Dermis blood vessel endothelial cell (primary cell): ENCODE results near the gene RAB42. TPM values are rescaled to one million over a fixed set of nuclear protein-coding genes. Genes with fewer than 3 reads are reported as not detected.
"Not testable (repeated sequence)": the region's sequence is repeated elsewhere in the genome, so short reads cannot be mapped to it uniquely, and the experiment has no call there.

ENCODE experiments used
- DNase-seq: peaks from one replicate; pipeline ENCODE4 v3.0.0; 2010
- total RNA-seq: library from RNA; depleted of rRNA; stranded (reverse); fragments of >200 nt; gene quantifications from 2 replicates; pipeline ENCODE4 v1.2.3, GENCODE V29; 2014

RAB42 gene
- total RNA-seq, 1 donor from 2014 or later, result 8.8 TPM

DNA sequence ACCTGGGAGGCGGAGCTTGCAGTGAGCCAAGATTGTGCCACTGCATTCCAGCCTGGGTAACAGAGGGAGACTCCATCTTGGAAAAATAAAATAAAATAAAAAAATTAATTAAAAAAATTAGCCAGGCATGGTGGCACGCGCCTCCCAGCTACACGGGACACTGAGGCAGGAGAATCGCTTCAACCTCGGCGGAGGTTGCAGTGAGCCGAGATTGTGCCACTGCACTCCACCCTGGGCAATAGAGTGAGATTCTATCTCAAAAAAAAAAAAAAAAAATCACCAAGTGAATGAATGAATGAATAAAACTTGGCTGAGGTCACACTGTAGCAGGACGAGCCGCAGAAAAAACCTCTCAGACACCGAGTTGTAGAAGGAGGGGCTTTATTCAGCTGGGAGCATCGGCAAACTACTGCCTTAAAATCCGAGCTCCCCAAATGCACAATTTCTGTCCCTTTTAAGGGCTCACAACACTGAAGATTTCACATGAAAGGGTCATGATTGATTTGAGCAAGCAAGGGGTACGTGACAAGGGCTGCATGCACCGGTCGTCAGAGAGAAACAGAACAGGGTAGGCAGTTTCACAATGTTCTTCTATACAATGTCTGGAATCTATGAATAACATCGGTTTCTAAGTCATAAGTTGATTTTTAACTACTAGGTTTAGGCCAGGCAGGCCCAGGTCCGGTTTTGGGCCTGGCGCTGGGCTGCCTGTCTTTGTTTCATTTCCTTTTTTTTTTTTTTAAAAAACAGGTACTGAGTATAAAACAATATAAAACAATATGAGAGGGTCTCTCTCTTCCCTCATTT is 5.3 kb upstream of the RAB42 start:
- not testable (repeated sequence) for DNase-seq

DNA sequence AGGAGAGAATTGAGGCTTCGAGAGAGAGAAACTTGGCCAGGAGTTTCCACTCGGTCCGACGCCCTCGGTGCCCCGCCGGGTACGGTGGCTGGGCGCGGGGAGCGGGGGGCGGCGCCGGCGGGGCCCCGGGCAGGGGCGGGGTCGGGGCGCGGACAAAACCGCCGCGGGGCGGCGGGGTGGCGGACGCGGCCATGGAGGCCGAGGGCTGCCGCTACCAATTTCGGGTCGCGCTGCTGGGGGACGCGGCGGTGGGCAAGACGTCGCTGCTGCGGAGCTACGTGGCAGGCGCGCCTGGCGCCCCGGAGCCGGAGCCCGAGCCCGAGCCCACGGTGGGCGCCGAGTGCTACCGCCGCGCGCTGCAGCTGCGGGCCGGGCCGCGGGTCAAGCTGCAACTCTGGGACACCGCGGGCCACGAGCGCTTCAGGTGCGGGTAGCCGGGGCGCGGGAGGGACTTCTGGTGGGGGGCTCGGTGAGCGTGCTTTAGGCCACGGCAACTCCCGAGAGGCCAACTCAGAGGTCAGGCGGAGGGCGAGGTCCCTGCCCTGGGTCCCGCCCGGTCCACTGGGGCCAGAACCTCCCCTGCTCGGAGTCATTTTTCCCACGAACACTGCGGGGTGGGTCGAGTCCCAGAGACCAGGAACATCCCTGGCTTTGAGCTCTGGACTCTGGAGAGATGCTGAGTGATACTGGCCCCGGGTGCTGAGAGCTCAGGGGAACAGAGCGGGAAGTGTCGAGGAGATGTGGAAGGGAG is 431 bp downstream of the RAB42 start:
- DNase-seq, result no peak

DNA sequence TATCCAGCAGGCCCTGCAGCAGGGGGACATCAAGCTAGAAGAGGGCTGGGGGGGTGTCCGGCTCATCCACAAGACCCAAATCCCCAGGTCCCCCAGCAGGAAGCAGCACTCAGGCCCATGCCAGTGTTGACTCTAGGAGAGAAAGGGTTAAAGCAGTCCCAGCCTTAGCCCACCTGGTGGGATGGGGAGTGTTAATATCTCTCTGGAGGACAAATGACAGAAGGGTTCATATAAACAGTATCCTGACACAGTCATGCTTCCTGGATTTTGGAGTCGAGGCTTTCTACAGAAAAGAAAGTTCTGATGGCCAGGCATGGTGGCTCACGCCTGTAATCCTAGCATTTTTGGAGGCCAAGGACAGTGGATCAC is 1.9 kb downstream of the RAB42 start:
- DNase-seq, result not testable (repeated sequence)

DNA sequence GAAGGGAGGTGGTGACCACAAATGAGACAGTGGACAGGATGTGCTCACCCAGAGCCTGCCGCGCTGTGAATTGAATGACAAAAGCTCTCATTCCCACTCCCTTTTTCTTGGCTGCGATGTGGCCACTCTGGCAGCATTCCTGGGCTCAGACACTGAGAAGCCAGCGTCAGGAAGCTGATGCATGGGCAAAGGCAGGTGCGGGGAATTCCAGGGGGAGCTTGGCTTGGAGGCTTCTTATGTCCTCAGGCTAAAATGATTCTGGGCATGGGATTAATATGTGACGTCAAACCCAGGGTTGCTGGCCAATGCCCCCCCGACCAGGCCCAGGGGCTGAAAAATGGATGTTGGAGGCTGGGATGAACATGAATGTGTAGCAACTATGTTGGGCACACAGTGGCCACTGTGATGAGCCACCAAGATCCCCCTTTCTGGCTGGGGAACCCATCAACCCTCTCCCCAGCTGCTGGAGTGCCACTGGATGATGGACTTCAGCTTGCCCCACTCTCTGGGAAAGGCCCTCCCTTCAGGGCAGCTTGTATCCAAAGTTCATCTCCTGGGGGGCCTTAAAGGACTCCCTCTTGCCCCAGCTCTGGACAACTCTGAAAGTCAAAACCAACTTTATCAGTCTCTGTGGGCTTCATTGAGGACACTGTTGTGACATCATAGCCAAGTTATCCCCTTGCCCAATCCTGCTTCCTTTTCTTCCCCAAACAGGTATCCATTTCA is 2.8 kb downstream of the RAB42 start:
- DNase-seq, result peak; percentile 63

DNA sequence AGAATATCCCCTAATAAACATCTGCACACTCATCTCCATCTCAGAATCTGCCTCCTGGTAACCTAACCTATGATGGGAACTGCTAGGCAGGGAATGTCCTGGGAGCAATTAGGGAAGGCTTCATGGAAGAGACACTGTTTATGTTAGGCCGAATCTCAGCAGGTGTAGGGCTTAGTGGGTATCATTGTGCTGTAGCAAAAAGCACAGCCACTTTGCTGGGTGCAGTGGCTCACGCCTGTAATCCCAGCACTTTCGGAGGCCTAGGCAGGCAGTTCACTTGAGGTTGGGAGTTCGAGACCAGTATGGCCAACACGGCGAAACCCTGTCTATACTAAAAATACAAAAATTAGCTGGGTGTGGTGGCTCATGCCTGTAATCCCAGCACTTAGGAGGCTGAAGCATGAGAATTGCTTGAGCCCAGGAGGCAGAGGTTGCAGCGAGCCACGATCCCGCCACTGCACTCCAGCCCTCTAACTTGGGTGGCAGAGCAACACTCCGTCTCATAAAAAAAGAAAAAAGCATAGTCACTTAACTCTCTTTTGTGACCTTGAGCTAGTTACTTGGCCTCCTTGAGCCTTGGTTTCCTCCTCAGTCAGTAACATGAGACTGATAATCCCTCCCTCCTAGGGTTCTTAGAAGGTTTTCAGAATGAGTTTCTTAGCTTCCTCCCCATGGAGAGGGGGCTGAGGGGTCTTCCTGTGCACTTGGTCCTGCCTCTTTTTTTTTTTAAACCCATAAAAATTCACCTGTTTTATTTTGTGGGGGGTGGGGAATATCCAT is 3.5 kb downstream of the RAB42 start:
- no peak for DNase-seq

DNA sequence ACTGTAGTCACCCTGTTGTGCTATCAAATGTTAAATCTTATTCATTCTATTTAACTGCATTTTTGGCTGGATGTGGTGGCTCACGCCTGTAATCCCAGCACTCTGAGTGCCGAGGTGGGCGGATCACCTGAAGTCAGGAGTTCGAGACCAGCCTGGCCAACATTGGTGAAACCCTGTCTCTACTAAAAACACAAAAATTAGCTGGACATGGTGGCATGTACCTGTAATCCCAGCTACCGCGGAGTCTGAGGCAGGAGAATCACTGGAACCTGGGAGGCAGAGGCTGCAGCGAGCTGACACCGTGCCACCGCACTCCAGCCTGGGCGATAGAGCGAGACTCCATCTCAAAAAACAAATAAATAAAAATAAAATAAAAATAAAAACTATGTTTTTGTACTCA is 4.2 kb downstream of the RAB42 start:
- not testable (repeated sequence) for DNase-seq

DNA sequence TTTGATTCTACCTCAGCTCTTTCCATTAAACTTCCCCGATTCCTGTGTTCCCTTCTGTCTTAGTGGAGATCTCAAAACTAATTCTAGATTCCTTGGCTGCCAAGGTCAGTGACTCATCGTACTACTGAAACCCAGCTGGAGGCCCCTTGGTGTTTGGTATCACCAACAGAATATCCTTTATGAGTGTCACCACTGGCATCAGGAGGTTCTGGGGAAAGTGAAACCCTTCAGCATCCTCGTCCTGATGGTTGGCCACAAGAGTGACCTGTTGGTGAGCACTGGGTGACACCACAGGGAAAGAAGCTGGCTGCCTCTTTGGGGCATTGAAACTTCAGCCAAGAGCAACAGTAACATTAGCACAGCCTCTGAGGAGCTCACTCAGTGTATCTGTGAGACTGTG is 9.6 kb downstream of the RAB42 start:
- DNase-seq, result peak; percentile 63

DNA sequence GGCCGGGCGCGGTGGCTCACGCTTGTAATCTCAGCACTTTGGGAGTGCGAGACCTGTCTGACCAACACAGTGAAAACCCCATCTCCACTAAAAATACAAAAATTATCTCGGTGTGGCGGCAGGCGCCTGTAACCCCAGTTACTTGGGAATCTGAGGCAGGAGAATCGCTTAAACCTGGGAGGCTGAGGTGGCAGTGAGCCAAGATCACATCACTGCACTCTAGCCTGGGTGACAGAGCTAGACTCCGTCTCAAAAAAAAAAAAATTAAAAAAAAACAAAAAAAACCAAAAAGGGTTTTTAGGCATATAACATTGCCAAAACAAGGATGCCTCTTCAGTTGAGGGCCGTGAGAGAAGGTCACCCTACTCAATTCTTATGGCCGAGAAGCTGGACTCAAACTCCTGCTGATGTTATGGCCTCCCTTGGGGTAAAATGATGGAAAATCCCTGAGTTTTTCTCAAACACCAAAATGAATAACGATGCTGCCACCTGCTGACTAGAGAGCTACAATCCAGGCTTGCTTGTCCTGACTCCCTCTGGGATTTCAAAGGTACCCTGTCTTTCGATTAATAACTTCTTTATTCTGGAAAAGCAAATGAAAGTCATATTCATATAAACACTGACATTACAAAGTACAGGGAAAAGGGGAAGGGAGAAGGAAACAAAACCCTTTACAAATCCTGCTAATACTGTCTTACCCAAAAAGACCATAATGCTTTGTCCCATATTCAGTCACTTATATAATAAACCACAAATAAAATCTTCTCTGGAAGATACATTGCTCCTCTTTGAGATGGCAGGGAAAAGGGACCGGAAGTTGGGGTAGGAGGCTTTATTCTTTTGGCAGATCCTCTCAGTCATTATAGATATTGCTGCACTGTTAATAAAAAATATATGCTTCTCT is 10.7 kb downstream of the RAB42 start:
- DNase-seq, result peak; percentile 88

DNA sequence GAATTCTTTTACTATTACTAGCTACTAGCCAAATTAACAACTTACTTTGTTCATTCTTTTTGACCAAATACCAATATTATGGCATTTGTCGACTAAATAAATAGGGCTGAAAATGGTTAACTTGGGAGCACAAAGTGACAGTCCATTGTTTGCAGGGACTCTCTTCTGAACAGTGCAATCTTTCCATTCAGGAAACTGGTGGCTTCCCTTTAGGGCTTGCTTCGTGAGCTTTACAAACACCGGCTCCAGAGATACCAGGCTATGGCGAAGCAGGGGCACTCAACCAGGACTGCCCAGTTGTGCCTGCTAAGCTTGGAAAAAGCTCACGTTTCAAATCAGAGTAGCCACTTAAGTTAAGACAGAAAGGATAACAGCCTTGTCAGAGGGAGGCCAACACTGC is 12.3 kb downstream of the RAB42 start:
- no peak for DNase-seq

DNA sequence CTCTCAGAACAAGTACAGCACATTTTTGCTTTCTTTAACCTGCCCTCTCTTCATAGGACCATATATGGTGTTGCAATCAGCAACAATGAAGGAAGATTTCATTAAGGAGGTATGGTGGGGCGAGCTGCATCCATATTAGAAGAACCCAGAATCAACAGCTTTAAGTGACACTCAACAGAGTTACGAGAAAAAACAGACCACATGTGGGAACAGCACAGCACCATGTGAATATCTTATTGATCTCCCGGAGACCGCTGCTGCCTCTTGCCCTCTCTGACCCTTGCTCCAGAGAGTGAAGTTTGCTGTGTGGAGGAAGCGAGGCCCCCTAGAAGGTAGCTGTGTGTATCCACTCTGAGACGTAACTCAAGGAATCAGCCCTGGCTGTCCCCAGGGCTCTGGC is 12.9 kb downstream of the RAB42 start:
- DNase-seq, result no peak

DNA sequence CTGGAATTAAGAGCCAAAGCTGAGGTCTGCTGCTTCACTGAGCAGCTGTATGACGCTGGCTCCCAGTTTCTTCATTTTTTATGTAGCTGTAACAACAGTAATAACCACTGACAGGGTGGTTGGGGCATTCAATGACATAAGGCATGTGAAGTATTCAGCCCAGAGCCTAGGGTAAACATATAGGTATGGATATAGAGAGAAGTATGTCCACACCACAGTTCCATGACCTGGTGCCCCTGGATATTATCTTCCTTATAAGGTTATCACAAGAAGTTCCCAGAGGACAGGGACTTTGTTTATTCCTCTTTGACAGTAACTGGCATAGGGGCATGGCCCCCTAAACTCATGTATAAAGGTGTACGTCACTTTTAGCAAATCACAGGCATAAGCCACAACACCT is 14.7 kb downstream of the RAB42 start:
- no peak for DNase-seq

DNA sequence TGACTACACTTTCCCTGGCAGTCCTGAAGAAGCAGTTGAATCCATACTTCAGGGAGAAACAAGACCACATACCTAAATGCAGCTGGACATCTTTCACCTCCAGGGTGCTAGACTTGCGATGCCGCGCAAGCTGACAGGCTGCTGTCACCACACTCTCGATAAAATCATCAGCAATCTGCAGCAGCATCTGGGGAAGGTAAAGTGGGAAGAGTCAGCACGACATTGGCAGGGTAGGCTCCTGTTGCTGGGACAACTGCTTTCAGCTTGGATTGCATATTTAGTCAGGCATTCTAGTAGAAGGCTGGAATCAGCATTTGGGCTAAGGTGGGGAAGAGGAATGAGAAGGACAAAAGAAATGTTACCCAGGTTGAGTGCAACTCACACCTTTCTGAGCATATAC is 21.1 kb downstream of the RAB42 start:
- no peak for DNase-seq

DNA sequence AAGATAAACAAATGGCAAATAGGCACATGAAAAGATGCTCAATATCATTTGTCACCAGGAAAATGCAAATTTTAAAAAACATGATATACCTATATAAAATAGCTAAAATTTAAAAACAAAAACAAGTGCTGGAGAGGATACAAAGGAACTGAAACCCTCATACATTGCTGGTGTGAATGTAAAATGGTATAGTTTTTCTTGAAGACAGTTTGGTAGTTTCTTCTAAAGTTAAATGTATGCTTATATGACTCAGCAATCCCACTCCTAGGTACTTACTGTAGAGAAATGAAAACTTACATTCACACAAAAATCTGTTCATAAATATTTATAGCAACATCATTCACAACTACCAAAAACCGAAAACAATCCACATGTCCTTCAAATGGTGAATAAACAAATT is 39.6 kb downstream of the RAB42 start:
- no peak for DNase-seq

DNA sequence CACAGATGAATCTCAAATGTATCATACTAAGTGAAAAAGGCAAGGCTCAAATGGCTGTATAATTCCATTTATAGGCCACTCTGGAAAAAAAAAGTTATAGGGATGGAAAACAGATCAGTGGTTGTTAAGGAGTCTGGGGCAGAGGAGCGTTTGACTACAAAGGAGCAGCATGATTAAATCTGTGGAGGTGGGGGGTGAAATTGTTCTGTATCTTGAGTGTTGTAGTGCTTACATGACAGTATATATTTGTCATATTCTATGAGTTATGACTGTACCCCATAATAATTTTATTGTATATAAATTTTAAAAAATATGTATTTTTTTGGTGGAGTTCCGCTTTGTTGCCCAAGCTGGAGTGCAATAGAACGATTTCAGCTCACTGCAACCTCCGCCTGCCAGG is 40.5 kb downstream of the RAB42 start:
- DNase-seq, result no peak

DNA sequence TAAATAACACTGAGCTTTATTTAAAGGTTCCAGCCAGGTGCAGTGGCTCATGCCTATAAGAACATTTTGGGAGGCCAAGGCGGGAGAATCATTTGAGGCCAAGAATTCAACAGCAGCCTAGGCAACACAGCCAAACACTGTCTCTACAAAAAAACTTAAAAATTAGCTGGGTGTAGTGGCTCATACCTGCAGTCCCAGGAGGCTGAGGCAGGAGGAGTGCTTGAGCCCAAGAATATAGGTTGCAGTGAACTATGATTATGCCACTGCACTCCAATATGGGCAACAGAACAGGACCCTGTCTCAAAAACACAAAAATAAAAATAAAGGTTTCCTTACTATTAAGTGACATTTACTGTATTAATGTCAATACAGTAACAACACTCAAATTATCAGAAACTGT is 48.7 kb downstream of the RAB42 start:
- peak; percentile 52 for DNase-seq

DNA sequence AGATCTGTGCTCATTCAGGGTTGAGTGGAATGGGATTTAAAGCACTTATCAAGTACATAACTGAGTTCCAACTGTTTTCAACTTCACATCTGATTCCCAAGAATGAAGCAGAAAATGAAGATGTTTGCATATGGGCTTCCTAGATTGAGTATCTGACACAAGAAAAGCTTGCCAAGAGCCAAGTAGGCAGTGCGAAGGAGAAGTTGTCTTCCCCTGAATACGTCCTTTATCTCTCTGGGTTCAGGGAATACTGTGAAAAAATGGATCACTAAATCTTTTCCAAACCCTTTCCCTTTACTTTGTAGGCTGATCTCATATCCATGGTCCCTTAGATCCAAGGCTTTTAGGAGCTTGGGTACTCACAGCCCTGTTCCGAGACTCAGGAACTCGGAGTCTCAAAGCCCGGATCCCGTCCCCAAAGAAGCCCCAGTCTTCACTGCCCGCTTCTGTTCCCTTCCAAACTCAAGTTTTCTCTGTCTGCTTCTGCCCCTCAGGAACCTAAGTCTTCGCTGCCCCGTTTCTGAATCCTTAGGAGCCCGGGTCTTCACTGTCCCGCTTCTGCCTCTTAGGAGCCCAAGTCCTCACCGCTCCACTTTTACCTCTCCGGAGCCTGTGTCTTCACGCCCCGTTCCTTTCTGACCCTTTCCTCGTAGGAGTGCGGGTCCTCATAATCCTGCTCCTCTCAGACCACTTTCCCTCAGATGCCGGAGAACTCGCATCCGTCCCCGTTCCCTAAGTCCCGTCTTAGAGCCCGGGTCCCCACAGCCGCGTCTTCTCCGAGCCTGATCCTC is 50.2 kb downstream of the RAB42 start:
- no peak for DNase-seq

DNA sequence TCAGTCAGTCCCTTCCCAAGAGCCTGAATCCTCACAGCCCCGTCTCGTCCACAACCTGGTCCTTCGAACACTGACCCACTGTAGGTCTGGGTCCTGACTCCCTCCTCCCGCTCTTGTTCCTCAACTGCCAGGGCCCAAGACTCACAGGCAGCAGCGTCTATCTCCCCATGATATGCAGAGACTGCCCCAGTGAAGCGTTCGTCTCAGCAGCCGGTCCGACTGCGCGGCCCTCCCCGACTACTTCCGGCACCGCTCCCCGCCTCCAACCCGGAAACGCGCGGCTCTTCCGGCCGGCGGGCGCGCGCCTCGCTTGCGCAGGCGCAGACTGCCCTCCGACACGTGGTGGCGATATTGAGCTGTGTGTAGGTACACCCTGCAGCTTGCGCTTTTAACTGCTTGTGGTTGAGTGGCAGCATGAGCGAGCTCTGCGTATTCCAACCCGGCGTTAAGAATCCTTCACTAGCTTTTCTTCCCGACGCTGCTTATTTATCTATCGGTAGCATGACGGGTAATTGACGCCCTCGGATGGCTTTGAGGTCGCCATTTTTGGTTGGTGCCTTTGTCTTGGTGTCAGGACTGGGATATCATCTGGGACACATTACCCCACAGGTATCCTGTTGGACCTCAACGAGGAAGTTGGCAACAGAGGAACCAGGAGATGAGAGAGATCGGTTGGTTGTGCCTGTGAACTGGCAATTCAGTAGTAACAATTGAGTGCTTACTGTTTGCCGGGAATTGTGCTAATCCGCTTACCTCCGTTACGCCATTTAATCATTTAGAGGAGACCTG is 51.0 kb downstream of the RAB42 start, which contains the start of gene TAF12:
TAF12 (minus strand) TSS at position 221 of the 789 bp plus-strand sequence. CDS start 20,986 bp downstream, outside the sequence.
- DNase-seq, result peak; percentile 98

DNA sequence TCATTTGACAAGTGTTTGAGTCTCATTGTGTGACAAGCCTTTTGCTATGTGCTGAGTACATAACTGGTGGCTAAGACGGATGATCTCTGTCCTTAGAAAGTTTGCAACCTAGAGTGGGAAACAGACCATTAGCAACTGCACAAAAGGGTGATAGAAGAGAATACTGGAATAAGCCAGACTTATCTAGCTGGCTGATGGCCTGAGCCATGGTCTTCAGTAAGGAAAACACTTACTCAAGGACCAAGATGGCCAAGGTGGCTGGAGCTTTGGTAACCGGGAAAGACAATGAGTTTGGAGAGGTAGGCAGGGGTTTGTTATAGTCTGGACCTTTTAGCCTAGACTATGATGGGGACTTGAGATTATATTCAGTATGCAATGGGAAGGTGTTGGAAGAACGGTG is 52.4 kb downstream of the RAB42 start:
- no peak for DNase-seq
